Central memory CD4-positive, alpha-beta T cell (primary cell): ENCODE results near the gene JHY.

Experiments used
- DNase-seq: peaks from one replicate; pipeline ENCODE4 v3.0.0; 2022

Gene JHY

GRCh38 chr11:122872046-122872445 is 10.5 kb upstream of the JHY start:
- no peak for DNase-seq

- no peak for DNase-seq
Measured at GRCh38 chr11:122874991-122875390, 7.6 kb upstream of the JHY start.

- DNase-seq = no peak
Measured at GRCh38 chr11:122877732-122878131, 4.8 kb upstream of the JHY start.

GRCh38 chr11:122879785-122880184 is 2.8 kb upstream of the JHY start:
- DNase-seq = no peak

GRCh38 chr11:122882857-122883645 is 492 bp downstream of the JHY start:
- DNase-seq = peak; percentile 50

- no peak for DNase-seq
Measured at GRCh38 chr11:122883646-122883979, 1.1 kb downstream of the JHY start.

- DNase-seq = no peak
Measured at GRCh38 chr11:122888162-122888561, 5.6 kb downstream of the JHY start.

GRCh38 chr11:122893131-122893530 is 10.6 kb downstream of the JHY start:
- DNase-seq = no peak

- DNase-seq = no peak
Measured at GRCh38 chr11:122895563-122895962, 13.0 kb downstream of the JHY start.

GRCh38 chr11:122897606-122898210 is 15.1 kb downstream of the JHY start:
- DNase-seq = no peak

- DNase-seq = no peak
Measured at GRCh38 chr11:122898799-122899198, 16.2 kb downstream of the JHY start.

- DNase-seq = no peak
Measured at GRCh38 chr11:122900587-122901202, 18.1 kb downstream of the JHY start.

- DNase-seq = no peak
Measured at GRCh38 chr11:122902951-122903350, 20.4 kb downstream of the JHY start.

- DNase-seq = no peak
Measured at GRCh38 chr11:122910775-122911174, 28.2 kb downstream of the JHY start.

- DNase-seq = no peak
Measured at GRCh38 chr11:122917311-122917710, 34.8 kb downstream of the JHY start.

- no peak for DNase-seq
Measured at GRCh38 chr11:122918734-122919133, 36.2 kb downstream of the JHY start.

GRCh38 chr11:122920579-122920978 is 38.0 kb downstream of the JHY start:
- no peak for DNase-seq

GRCh38 chr11:122922893-122923292 is 40.3 kb downstream of the JHY start:
- DNase-seq = no peak

- no peak for DNase-seq
Measured at GRCh38 chr11:122923302-122923701, 40.7 kb downstream of the JHY start.

GRCh38 chr11:122931510-122931909 is 49.0 kb downstream of the JHY start:
- no peak for DNase-seq

- no peak for DNase-seq
Measured at GRCh38 chr11:122933416-122933815, 50.9 kb downstream of the JHY start.

GRCh38 chr11:122937983-122938382 is 55.4 kb downstream of the JHY start:
- DNase-seq = no peak

- no peak for DNase-seq
Measured at GRCh38 chr11:122938557-122938956, 56.0 kb downstream of the JHY start.

- DNase-seq = no peak
Measured at GRCh38 chr11:122951211-122951610, 68.7 kb downstream of the JHY start.
